GM21423 (cell line): ENCODE measurements around the gene GPR150.

ENCODE experiments used
- ATAC-seq: cut with Tn5 transposase; IDR thresholded peaks from one replicate; pipeline ENCODE4 v1.9.1; 2021; ENCODE audit warnings: mild to moderate bottlenecking, moderate library complexity; ENCODE audit not compliant: unreplicated experiment

The GPR150 gene

GRCh38 chr5:95647886-95648860 lies 28.3 kb downstream of the GPR150 start:
- ATAC-seq, result no peak

GRCh38 chr5:95649274-95649673 lies 29.4 kb downstream of the GPR150 start:
- no peak for ATAC-seq

GRCh38 chr5:95649842-95650620 lies 30.1 kb downstream of the GPR150 start:
- no peak for ATAC-seq

GRCh38 chr5:95652849-95653248 lies 33.0 kb downstream of the GPR150 start:
- no peak for ATAC-seq

GRCh38 chr5:95654196-95654595 lies 34.3 kb downstream of the GPR150 start:
- no peak for ATAC-seq

GRCh38 chr5:95655575-95655974 lies 35.7 kb downstream of the GPR150 start:
- ATAC-seq, result no peak

- no peak for ATAC-seq
Observed at GRCh38 chr5:95660060-95660459, 40.2 kb downstream of the GPR150 start.

GRCh38 chr5:95662946-95663345 lies 43.1 kb downstream of the GPR150 start:
- ATAC-seq, result no peak

- ATAC-seq, result no peak
Observed at GRCh38 chr5:95664204-95664786, 44.4 kb downstream of the GPR150 start.

GRCh38 chr5:95667061-95667618 lies 47.3 kb downstream of the GPR150 start:
- ATAC-seq, result no peak

GRCh38 chr5:95667678-95668077 lies 47.8 kb downstream of the GPR150 start:
- no peak for ATAC-seq

GRCh38 chr5:95668216-95668615 lies 48.3 kb downstream of the GPR150 start:
- ATAC-seq, result no peak

- ATAC-seq, result no peak
Observed at GRCh38 chr5:95668728-95669127, 48.8 kb downstream of the GPR150 start.

- ATAC-seq, result no peak
Observed at GRCh38 chr5:95669540-95669939, 49.7 kb downstream of the GPR150 start.

GRCh38 chr5:95669985-95670384 lies 50.1 kb downstream of the GPR150 start:
- no peak for ATAC-seq

GRCh38 chr5:95670568-95670967 lies 50.7 kb downstream of the GPR150 start:
- ATAC-seq, result no peak
